Measurements from ENCODE around the gene TFAP2A. TPM values are rescaled to one million over a fixed set of nuclear protein-coding genes. Genes with fewer than 3 reads are reported as not detected.

TFAP2A gene
- total and polyA plus RNA-seq, 10 of the 15 experiments (the other 5 are each of a cell fraction or from before 2014, with no cell fraction given) = 0.05 to 0.46 (median 0.17) TPM; not detected in 4

- POLR2A ChIA-PET = no interaction called here
- 10% methylated on average over 3 of the region's 3 CpGs for WGBS (ENCODE audit: insufficient coverage, insufficient replicate concordance, low lambda C conversion rate, missing lambda C conversion rate)
- Histone ChIP-seq H3K4me2 (ENCODE audit: control insufficient read depth, insufficient read depth) (no peak overlapping the region), H3K4me1 (ENCODE audit: control insufficient read depth, insufficient read depth, low read length) (no peaks in the 10 kb centered on the region), H3K36me3 (ENCODE audit: control insufficient read depth in 2 of 2, insufficient read depth in 2 of 2, low read length in 1 of 2) (no peaks in the 10 kb centered on the region), H3K9me3 (replicated peaks; ENCODE audit: control insufficient read depth, insufficient read depth, low read length) (no peaks in the 10 kb centered on the region; the same call in 2 of the 3 replicates), H3K4me3 (no peak overlapping the region), H3K9ac (ENCODE audit: control insufficient read depth, insufficient read depth, low read length) (no peak overlapping the region), H3K79me2 (ENCODE audit: control insufficient read depth, insufficient read depth, low read length) (no peaks in the 10 kb centered on the region), H4K20me1 (ENCODE audit: control insufficient read depth, insufficient read depth) (no peaks in the 10 kb centered on the region), H3K27ac (ENCODE audit: control insufficient read depth, insufficient read depth) (no peak overlapping the region), H3K27me3 (replicated peaks in 1 of 2; ENCODE audit: control insufficient read depth in 2 of 2, insufficient read depth in 2 of 2, low read length in 1 of 2) (peaks cover 0 to 1% of the 10 kb centered on the region in 2 experiments; a peak in 2 of 4 replicates), H2AFZ (ENCODE audit: control insufficient read depth, low read depth, low read length) (no peak overlapping the region)
- intact Hi-C loops (cut with micrococcal nuclease; ENCODE audit: unreplicated experiment) (no loop called here), in situ Hi-C loops (cut with MboI) (no loop called here)
- no TSS peak for BruUV-seq (replicated peaks)
- SMC1A ChIA-PET (ENCODE audit: uncharacterized antibody, unreplicated experiment) = no interaction called here
- CTCF ChIA-PET = no interaction called here
- FAIRE-seq = no peak
- TF ChIP-seq ATF3 (IDR thresholded peaks at IDR 0.05; ENCODE audit: borderline replicate concordance, extremely low read depth, low read depth, low read length) = no peak
- no peak for TF ChIP-seq POLR2A (IDR thresholded peaks at IDR 0.05; ENCODE audit: low read depth, low read length)
- TF ChIP-seq TCF3 (IDR thresholded peaks at IDR 0.05; ENCODE audit: borderline replicate concordance, insufficient read depth, low read depth, low read length) = no peak
- no peak for TF ChIP-seq ZNF274 (IDR thresholded peaks at IDR 0.05; ENCODE audit: insufficient read depth, insufficient read length)
- no peak for TF ChIP-seq EGR1 (IDR thresholded peaks at IDR 0.05; ENCODE audit: borderline replicate concordance in 1 of 2, low read depth in 2 of 2, low read length in 2 of 2)
- TF ChIP-seq NKRF (conservative IDR thresholded peaks at IDR 0.05) = no peak
- no peak for TF ChIP-seq CHD4 (IDR thresholded peaks at IDR 0.05)
- TF ChIP-seq ETV6 (conservative IDR thresholded peaks at IDR 0.05 in 1 of 2, IDR thresholded peaks at IDR 0.05 in 1 of 2; ENCODE audit: borderline replicate concordance in 1 of 2, low read depth in 1 of 2) = no peak
- TF ChIP-seq FOXK2 (IDR thresholded peaks at IDR 0.05) = no peak
- no peak for TF ChIP-seq PAX5 (IDR thresholded peaks at IDR 0.05; ENCODE audit: borderline replicate concordance, low read depth, low read length)
- TF ChIP-seq ZNF207 (IDR thresholded peaks at IDR 0.05; ENCODE audit: borderline replicate concordance) = no peak
- TF ChIP-seq STAT3 (IDR thresholded peaks at IDR 0.05; ENCODE audit: low read depth, low read length) = no peak
- no peak for ATAC-seq
- RAD21 ChIA-PET (ENCODE audit: unreplicated experiment) = no interaction called here
- DNase-seq (ENCODE audit: low read depth, low spot score) = no peak
Measured at GRCh38 chr6:10368861-10369260, 46.0 kb downstream of the TFAP2A start.
